Breast epithelium (tissue), 3 donors: ENCODE data around the gene ZNF146.

Experiments
- POLR2A ChIP-seq: fragments of 450-650 bp; IDR thresholded peaks from one replicate; pipeline ENCODE4 v1.6.1; 2016; ENCODE audit warnings: antibody characterized with exemption, mild to moderate bottlenecking, moderate library complexity
- TF ChIP-seq, protein P1 (sequence below), 3 donors: fragments of 450-650 bp; IDR thresholded peaks; one replicate each; pipeline ENCODE4 v1.5.1; 2016 to 2017; ENCODE audit warnings: antibody characterized with exemption in 3 of 3, mild to moderate bottlenecking in 3 of 3, moderate library complexity in 3 of 3

DNA sequence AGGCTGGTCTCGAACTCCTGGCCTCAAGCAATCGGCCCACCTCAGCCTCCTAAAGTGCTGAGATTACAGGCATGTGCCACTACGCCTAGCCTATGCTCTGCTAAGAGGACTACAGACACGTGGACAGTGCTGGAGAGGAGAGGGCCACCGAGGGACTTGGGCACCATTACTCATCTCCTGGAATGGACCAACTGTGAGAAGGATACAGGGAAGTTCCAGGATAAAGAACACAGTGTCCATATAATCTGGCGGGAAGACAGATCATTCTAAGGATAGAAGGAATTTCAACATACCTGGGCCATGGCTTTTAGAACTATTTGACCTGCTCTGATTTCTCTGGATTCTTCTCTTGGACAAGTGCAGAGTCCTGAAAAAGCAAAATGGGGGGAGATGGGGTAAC, 13.2 kb upstream of the ZNF146 start:
- TF ChIP-seq POLR2A = no peak
- TF ChIP-seq, protein P1, sequence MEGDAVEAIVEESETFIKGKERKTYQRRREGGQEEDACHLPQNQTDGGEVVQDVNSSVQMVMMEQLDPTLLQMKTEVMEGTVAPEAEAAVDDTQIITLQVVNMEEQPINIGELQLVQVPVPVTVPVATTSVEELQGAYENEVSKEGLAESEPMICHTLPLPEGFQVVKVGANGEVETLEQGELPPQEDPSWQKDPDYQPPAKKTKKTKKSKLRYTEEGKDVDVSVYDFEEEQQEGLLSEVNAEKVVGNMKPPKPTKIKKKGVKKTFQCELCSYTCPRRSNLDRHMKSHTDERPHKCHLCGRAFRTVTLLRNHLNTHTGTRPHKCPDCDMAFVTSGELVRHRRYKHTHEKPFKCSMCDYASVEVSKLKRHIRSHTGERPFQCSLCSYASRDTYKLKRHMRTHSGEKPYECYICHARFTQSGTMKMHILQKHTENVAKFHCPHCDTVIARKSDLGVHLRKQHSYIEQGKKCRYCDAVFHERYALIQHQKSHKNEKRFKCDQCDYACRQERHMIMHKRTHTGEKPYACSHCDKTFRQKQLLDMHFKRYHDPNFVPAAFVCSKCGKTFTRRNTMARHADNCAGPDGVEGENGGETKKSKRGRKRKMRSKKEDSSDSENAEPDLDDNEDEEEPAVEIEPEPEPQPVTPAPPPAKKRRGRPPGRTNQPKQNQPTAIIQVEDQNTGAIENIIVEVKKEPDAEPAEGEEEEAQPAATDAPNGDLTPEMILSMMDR (IDR thresholded peaks at IDR 0.05) = no peak
